SK-N-MC (cell line): ENCODE measurements around the gene CAMTA1.

Experiments used
- DNase-seq: peaks from one replicate; pipeline ENCODE4 v3.0.0-alpha.2; 2011; ENCODE audit warnings: low read depth, low spot score
- H3K27ac ChIP-seq: fragments of 200-600 bp; sonication (generic); 2 replicates; pipeline ENCODE4 v1.5.1; 2016; ENCODE audit warnings: mixed run types
- H3K36me3 ChIP-seq: fragments of 200-600 bp; sonication (generic); 2 replicates; pipeline ENCODE4 v1.6.1; 2017; ENCODE audit warnings: antibody characterized with exemption, low read length, mixed read lengths; ENCODE audit not compliant: insufficient read depth
- H3K4me3 ChIP-seq: fragments of 200-600 bp; sonication (generic); 2 replicates; pipeline ENCODE4 v1.5.1; 2016
- H3K9ac ChIP-seq: fragments of 200-600 bp; sonication (generic); 2 replicates; pipeline ENCODE4 v1.8.0; 2017; ENCODE audit warnings: mixed run types, mixed read lengths; ENCODE audit not compliant: insufficient read length
- H3K9me3 ChIP-seq: fragments of 200-600 bp; sonication (generic); 2 replicates; pipeline ENCODE4 v1.6.1; 2017; ENCODE audit warnings: low read depth, mild to moderate bottlenecking, antibody characterized with exemption, low read length, moderate library complexity, mixed read lengths
- EZH2 ChIP-seq: fragments of 200-600 bp; sonication (generic); IDR thresholded peaks from one replicate; pipeline ENCODE4 v1.6.1; 2017; ENCODE audit warnings: antibody characterized with exemption
- FOXP2 ChIP-seq: optimal IDR thresholded peaks from 2 replicates; pipeline ENCODE3; 2011; ENCODE audit warnings: mild to moderate bottlenecking, moderate library complexity; ENCODE audit not compliant: insufficient read depth; ENCODE audit errors: extremely low read length, control extremely low read depth
- POLR2AphosphoS5 ChIP-seq: IDR thresholded peaks from 2 replicates; pipeline ENCODE4 v1.6.1; 2012; ENCODE audit warnings: mild to moderate bottlenecking, low read depth, low read length, borderline replicate concordance

The CAMTA1 gene

GRCh38 chr1:7677815-7678214, 892.6 kb downstream of the CAMTA1 start:
- Histone ChIP-seq H3K27ac (no peak overlapping the region), H3K36me3 (no peaks in the 10 kb centered on the region), H3K9ac (no peak overlapping the region), H3K4me3 (no peak overlapping the region), H3K9me3 (no peaks in the 10 kb centered on the region)
- no peak for TF ChIP-seq EZH2
- no peak for TF ChIP-seq POLR2AphosphoS5
- no peak for TF ChIP-seq FOXP2
- no peak for DNase-seq

GRCh38 chr1:7678491-7679158, 893.4 kb downstream of the CAMTA1 start:
- TF ChIP-seq EZH2 = no peak
- TF ChIP-seq POLR2AphosphoS5 = no peak
- TF ChIP-seq FOXP2 = no peak
- Histone ChIP-seq H3K27ac (no peak overlapping the region), H3K4me3 (no peak overlapping the region), H3K36me3 (no peaks in the 10 kb centered on the region), H3K9ac (no peak overlapping the region), H3K9me3 (no peaks in the 10 kb centered on the region)
- no peak for DNase-seq

GRCh38 chr1:7679159-7679872, 894.1 kb downstream of the CAMTA1 start:
- Histone ChIP-seq H3K9me3 (no peaks in the 10 kb centered on the region), H3K4me3 (peak overlapping the region; percentile 88), H3K27ac (no peak overlapping the region), H3K36me3 (no peaks in the 10 kb centered on the region), H3K9ac (no peak overlapping the region)
- DNase-seq = no peak
- TF ChIP-seq EZH2 (no peak), FOXP2 (no peak), POLR2AphosphoS5 (no peak)

GRCh38 chr1:7679873-7680206, 894.6 kb downstream of the CAMTA1 start:
- TF ChIP-seq POLR2AphosphoS5 (no peak), FOXP2 (no peak), EZH2 (no peak)
- Histone ChIP-seq H3K36me3 (no peaks in the 10 kb centered on the region), H3K9me3 (no peaks in the 10 kb centered on the region), H3K4me3 (peak overlapping the region; percentile 88), H3K9ac (peak overlapping the region; percentile 86), H3K27ac (no peak overlapping the region)
- no peak for DNase-seq

GRCh38 chr1:7680207-7680954, 895.1 kb downstream of the CAMTA1 start:
- Histone ChIP-seq H3K9ac (peak overlapping the region; percentile 86), H3K36me3 (no peaks in the 10 kb centered on the region), H3K9me3 (no peaks in the 10 kb centered on the region), H3K4me3 (peak overlapping the region; percentile 88), H3K27ac (no peak overlapping the region)
- DNase-seq = no peak
- TF ChIP-seq POLR2AphosphoS5 = peak; percentile 34; the same call in 1 of the 2 replicates
- TF ChIP-seq FOXP2 = no peak
- TF ChIP-seq EZH2 = no peak

GRCh38 chr1:7680955-7681268, 895.7 kb downstream of the CAMTA1 start:
- Histone ChIP-seq H3K36me3 (no peaks in the 10 kb centered on the region), H3K27ac (no peak overlapping the region), H3K4me3 (peak overlapping the region; percentile 88), H3K9ac (peak overlapping the region; percentile 86), H3K9me3 (no peaks in the 10 kb centered on the region)
- TF ChIP-seq EZH2 (no peak), POLR2AphosphoS5 (no peak), FOXP2 (no peak)
- no peak for DNase-seq

GRCh38 chr1:7681401-7681800, 896.1 kb downstream of the CAMTA1 start:
- no peaks in the 10 kb centered on the region for H3K36me3 ChIP-seq
- DNase-seq = no peak
- no peak overlapping the region for H3K9ac ChIP-seq
- H3K27ac ChIP-seq = no peak overlapping the region
- no peak overlapping the region for H3K4me3 ChIP-seq
- H3K9me3 ChIP-seq = no peaks in the 10 kb centered on the region
- no peak for TF ChIP-seq POLR2AphosphoS5

- DNase-seq = no peak
- H3K27ac ChIP-seq = no peak overlapping the region
These were observed 898.3 kb downstream of the CAMTA1 start for GRCh38 chr1:7683521-7683920.

More at GRCh38 chr1:7683521-7683920, 898.3 kb downstream of the CAMTA1 start:
- Histone ChIP-seq H3K4me3 (no peak overlapping the region), H3K9ac (no peak overlapping the region), H3K36me3 (no peaks in the 10 kb centered on the region), H3K9me3 (no peaks in the 10 kb centered on the region)
- no peak for TF ChIP-seq FOXP2
- TF ChIP-seq EZH2 = no peak
- no peak for TF ChIP-seq POLR2AphosphoS5
